ENCODE measurements around the gene TM9SF1. TPM values are rescaled to one million over a fixed set of nuclear protein-coding genes. Genes with fewer than 3 reads are reported as not detected.

The TM9SF1 gene
- total and polyA plus RNA-seq, 2 of the 13 experiments (the other 11 are each of a cell fraction or from before 2014, with no cell fraction given): 83.2 to 110 TPM

DNA sequence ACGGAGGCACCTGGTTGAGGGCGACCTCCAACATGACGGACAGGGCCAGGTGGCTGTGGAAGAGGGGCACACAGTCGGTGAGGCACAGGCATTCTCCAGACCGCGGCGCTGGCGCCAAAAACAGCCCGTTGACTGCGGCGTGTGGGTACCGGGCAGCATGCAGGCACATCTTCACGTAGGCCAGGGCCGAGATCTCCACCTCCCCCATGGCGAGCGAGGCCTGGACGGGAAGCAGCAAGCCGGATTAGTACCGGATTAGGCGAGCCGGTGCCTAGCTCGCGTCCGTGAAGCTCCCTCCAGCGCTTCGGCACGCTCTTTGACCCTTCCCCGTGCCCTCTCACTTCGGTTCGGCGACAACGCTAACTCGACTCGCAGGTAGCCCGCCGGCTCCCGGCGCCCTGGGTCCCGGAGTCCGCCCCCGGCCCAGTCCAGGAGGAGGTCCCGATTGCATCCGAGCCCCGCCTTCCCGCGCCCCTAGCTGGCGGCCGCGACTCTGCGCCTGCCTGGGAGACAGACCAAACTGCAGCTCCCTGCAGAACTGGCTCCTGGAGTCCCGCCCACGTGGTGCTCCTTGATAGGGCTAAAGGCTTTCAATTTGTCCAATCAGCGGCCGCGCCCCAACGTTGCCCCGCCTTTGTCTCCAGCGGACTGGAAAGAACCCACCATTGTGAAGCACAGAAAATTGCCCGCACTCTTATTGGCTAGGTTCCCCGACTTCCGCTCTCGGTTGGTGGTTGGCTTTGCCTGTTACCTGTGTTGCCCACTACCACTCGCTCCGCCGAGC, 54.0 kb downstream of the TM9SF1 start, which contains the start of gene EMC9 (continued):
- TF ChIP-seq, protein P1, sequence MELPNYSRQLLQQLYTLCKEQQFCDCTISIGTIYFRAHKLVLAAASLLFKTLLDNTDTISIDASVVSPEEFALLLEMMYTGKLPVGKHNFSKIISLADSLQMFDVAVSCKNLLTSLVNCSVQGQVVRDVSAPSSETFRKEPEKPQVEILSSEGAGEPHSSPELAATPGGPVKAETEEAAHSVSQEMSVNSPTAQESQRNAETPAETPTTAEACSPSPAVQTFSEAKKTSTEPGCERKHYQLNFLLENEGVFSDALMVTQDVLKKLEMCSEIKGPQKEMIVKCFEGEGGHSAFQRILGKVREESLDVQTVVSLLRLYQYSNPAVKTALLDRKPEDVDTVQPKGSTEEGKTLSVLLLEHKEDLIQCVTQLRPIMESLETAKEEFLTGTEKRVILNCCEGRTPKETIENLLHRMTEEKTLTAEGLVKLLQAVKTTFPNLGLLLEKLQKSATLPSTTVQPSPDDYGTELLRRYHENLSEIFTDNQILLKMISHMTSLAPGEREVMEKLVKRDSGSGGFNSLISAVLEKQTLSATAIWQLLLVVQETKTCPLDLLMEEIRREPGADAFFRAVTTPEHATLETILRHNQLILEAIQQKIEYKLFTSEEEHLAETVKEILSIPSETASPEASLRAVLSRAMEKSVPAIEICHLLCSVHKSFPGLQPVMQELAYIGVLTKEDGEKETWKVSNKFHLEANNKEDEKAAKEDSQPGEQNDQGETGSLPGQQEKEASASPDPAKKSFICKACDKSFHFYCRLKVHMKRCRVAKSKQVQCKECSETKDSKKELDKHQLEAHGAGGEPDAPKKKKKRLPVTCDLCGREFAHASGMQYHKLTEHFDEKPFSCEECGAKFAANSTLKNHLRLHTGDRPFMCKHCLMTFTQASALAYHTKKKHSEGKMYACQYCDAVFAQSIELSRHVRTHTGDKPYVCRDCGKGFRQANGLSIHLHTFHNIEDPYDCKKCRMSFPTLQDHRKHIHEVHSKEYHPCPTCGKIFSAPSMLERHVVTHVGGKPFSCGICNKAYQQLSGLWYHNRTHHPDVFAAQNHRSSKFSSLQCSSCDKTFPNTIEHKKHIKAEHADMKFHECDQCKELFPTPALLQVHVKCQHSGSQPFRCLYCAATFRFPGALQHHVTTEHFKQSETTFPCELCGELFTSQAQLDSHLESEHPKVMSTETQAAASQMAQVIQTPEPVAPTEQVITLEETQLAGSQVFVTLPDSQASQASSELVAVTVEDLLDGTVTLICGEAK (IDR thresholded peaks at IDR 0.05): no peak
- TF ChIP-seq, protein P1 (CRISPR knock-in tag; IDR thresholded peaks at IDR 0.05): no peak
- TF ChIP-seq, protein P2, sequence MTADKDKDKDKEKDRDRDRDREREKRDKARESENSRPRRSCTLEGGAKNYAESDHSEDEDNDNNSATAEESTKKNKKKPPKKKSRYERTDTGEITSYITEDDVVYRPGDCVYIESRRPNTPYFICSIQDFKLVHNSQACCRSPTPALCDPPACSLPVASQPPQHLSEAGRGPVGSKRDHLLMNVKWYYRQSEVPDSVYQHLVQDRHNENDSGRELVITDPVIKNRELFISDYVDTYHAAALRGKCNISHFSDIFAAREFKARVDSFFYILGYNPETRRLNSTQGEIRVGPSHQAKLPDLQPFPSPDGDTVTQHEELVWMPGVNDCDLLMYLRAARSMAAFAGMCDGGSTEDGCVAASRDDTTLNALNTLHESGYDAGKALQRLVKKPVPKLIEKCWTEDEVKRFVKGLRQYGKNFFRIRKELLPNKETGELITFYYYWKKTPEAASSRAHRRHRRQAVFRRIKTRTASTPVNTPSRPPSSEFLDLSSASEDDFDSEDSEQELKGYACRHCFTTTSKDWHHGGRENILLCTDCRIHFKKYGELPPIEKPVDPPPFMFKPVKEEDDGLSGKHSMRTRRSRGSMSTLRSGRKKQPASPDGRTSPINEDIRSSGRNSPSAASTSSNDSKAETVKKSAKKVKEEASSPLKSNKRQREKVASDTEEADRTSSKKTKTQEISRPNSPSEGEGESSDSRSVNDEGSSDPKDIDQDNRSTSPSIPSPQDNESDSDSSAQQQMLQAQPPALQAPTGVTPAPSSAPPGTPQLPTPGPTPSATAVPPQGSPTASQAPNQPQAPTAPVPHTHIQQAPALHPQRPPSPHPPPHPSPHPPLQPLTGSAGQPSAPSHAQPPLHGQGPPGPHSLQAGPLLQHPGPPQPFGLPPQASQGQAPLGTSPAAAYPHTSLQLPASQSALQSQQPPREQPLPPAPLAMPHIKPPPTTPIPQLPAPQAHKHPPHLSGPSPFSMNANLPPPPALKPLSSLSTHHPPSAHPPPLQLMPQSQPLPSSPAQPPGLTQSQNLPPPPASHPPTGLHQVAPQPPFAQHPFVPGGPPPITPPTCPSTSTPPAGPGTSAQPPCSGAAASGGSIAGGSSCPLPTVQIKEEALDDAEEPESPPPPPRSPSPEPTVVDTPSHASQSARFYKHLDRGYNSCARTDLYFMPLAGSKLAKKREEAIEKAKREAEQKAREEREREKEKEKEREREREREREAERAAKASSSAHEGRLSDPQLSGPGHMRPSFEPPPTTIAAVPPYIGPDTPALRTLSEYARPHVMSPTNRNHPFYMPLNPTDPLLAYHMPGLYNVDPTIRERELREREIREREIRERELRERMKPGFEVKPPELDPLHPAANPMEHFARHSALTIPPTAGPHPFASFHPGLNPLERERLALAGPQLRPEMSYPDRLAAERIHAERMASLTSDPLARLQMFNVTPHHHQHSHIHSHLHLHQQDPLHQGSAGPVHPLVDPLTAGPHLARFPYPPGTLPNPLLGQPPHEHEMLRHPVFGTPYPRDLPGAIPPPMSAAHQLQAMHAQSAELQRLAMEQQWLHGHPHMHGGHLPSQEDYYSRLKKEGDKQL (CRISPR knock-in tag; IDR thresholded peaks at IDR 0.05; ENCODE audit: low read depth): peak; percentile 12; the same call in 1 of the 2 replicates
- peak; percentile 95; the same call in 1 of the 2 replicates for TF ChIP-seq ZSCAN29 (CRISPR knock-in tag; conservative IDR thresholded peaks at IDR 0.05)
- no peak; the same call in 1 of the 2 replicates for TF ChIP-seq MIXL1 (CRISPR knock-in tag; IDR thresholded peaks at IDR 0.05)
- TF ChIP-seq NR2C2 (CRISPR knock-in tag; IDR thresholded peaks at IDR 0.05; ENCODE audit: borderline replicate concordance): peak; percentile 83
- TF ChIP-seq, protein P3, sequence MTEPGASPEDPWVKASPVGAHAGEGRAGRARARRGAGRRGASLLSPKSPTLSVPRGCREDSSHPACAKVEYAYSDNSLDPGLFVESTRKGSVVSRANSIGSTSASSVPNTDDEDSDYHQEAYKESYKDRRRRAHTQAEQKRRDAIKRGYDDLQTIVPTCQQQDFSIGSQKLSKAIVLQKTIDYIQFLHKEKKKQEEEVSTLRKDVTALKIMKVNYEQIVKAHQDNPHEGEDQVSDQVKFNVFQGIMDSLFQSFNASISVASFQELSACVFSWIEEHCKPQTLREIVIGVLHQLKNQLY (CRISPR knock-in tag; IDR thresholded peaks at IDR 0.05): peak; percentile 81
- TF ChIP-seq, protein P4, sequence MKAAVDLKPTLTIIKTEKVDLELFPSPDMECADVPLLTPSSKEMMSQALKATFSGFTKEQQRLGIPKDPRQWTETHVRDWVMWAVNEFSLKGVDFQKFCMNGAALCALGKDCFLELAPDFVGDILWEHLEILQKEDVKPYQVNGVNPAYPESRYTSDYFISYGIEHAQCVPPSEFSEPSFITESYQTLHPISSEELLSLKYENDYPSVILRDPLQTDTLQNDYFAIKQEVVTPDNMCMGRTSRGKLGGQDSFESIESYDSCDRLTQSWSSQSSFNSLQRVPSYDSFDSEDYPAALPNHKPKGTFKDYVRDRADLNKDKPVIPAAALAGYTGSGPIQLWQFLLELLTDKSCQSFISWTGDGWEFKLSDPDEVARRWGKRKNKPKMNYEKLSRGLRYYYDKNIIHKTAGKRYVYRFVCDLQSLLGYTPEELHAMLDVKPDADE (CRISPR knock-in tag; IDR thresholded peaks at IDR 0.05): peak; percentile 56; the same call in 1 of the 2 replicates
- peak; percentile 99 for TF ChIP-seq XBP1 (CRISPR knock-in tag; IDR thresholded peaks at IDR 0.05)
- TF ChIP-seq MED1 (CRISPR knock-in tag; IDR thresholded peaks at IDR 0.05): peak; percentile 75
